Measurements from ENCODE around the gene ARHGAP11B.
"Not testable (repeated sequence)": the region's sequence is repeated elsewhere in the genome, so short reads cannot be mapped to it uniquely, and the experiment has no call there.

ARHGAP11B gene

GRCh38 chr15:30625436-30626193 lies at the start of gene ARHGAP11B:
Gene ARHGAP11B (plus strand): TSS chr15:30626128.
- not testable (repeated sequence) for DNase-seq

GRCh38 chr15:30579394-30579970 lies 46.4 kb upstream of the ARHGAP11B start:
- not testable (repeated sequence) for DNase-seq

GRCh38 chr15:30580716-30581115 lies 45.2 kb upstream of the ARHGAP11B start:
- DNase-seq = not testable (repeated sequence)

- DNase-seq = not testable (repeated sequence)
Observed at GRCh38 chr15:30598953-30599352, 27.0 kb upstream of the ARHGAP11B start.

- DNase-seq = not testable (repeated sequence)
Observed at GRCh38 chr15:30603796-30604195, 22.1 kb upstream of the ARHGAP11B start, which contains the start of gene GOLGA8H. Gene GOLGA8H (plus strand): TSS chr15:30604028. CDS start chr15:30604126, 98 bp downstream.

- DNase-seq = not testable (repeated sequence)
Observed at GRCh38 chr15:30612271-30612670, 13.7 kb upstream of the ARHGAP11B start.

GRCh38 chr15:30621342-30621741 lies 4.6 kb upstream of the ARHGAP11B start:
- not testable (repeated sequence) for DNase-seq

- not testable (repeated sequence) for DNase-seq
Observed at GRCh38 chr15:30626194-30626565, 252 bp downstream of the ARHGAP11B start.

- DNase-seq = not testable (repeated sequence)
Observed at GRCh38 chr15:30626632-30627031, 704 bp downstream of the ARHGAP11B start.

- DNase-seq = no peak
Observed at GRCh38 chr15:30650012-30650929, 24.3 kb downstream of the ARHGAP11B start.

- not testable (repeated sequence) for DNase-seq
Observed at GRCh38 chr15:30661154-30661553, 35.2 kb downstream of the ARHGAP11B start.

- DNase-seq = not testable (repeated sequence)
Observed at GRCh38 chr15:30669621-30670020, 43.7 kb downstream of the ARHGAP11B start.

GRCh38 chr15:30670056-30670455 lies 44.1 kb downstream of the ARHGAP11B start:
- no peak for DNase-seq

- no peak for DNase-seq
Observed at GRCh38 chr15:30671309-30671708, 45.4 kb downstream of the ARHGAP11B start.

- DNase-seq = no peak
Observed at GRCh38 chr15:30675126-30675525, 49.2 kb downstream of the ARHGAP11B start.

GRCh38 chr15:30675891-30676290 lies 50.0 kb downstream of the ARHGAP11B start:
- not testable (repeated sequence) for DNase-seq

GRCh38 chr15:30680997-30681396 lies 55.1 kb downstream of the ARHGAP11B start:
- not testable (repeated sequence) for DNase-seq

- not testable (repeated sequence) for DNase-seq
Observed at GRCh38 chr15:30685709-30686285, 59.9 kb downstream of the ARHGAP11B start.

- DNase-seq = not testable (repeated sequence)
Observed at GRCh38 chr15:30686651-30687050, 60.7 kb downstream of the ARHGAP11B start.

Data from NCI-H1048 (cell line).